Parathyroid adenoma (tissue), 2 donors: ENCODE measurements around the gene TBCA.

Source experiments
- H2AFZ ChIP-seq: fragments of 300-600 bp; sonication (generic); one replicate; pipeline ENCODE4 v1.7.0; 2017; ENCODE audit warnings: antibody characterized with exemption, mild to moderate bottlenecking
- H3K27ac ChIP-seq: fragments of 300-600 bp; sonication (generic); one replicate; pipeline ENCODE4 v1.7.0; 2017
- H3K27me3 ChIP-seq: fragments of 300-600 bp; sonication (generic); one replicate; pipeline ENCODE4 v1.7.0; 2017; ENCODE audit warnings: low read length; ENCODE audit not compliant: control insufficient read depth, insufficient read depth
- H3K36me3 ChIP-seq: fragments of 300-600 bp; sonication (generic); one replicate; pipeline ENCODE4 v1.7.0; 2017; ENCODE audit warnings: low read length; ENCODE audit not compliant: control insufficient read depth, insufficient read depth
- H3K4me1 ChIP-seq: fragments of 300-600 bp; sonication (generic); one replicate; pipeline ENCODE4 v1.7.0; 2017; ENCODE audit warnings: control low read depth
- H3K4me2 ChIP-seq: fragments of 300-600 bp; sonication (generic); one replicate; pipeline ENCODE4 v1.7.0; 2017; ENCODE audit warnings: low read length
- H3K4me3 ChIP-seq: fragments of 300-600 bp; sonication (generic); one replicate; pipeline ENCODE4 v1.7.0; 2017; ENCODE audit warnings: low read depth, low read length
- H3K79me2 ChIP-seq: fragments of 300-600 bp; sonication (generic); one replicate; pipeline ENCODE4 v1.7.0; 2017; ENCODE audit warnings: control low read depth
- H3K9ac ChIP-seq: fragments of 300-600 bp; sonication (generic); one replicate; pipeline ENCODE4 v1.7.0; 2017; ENCODE audit warnings: mild to moderate bottlenecking
- H3K9me3 ChIP-seq: fragments of 300-600 bp; sonication (generic); one replicate; pipeline ENCODE4 v1.7.0; 2017; ENCODE audit warnings: low read length; ENCODE audit not compliant: control insufficient read depth
- TF ChIP-seq, protein P1 (sequence below): fragments of 300-600 bp; sonication (generic); IDR thresholded peaks from one replicate; pipeline ENCODE4 v1.7.0; 2017; ENCODE audit warnings: antibody characterized with exemption, mild to moderate bottlenecking
- donor health status: primary hyperparathyroidism.

The TBCA gene

DNA sequence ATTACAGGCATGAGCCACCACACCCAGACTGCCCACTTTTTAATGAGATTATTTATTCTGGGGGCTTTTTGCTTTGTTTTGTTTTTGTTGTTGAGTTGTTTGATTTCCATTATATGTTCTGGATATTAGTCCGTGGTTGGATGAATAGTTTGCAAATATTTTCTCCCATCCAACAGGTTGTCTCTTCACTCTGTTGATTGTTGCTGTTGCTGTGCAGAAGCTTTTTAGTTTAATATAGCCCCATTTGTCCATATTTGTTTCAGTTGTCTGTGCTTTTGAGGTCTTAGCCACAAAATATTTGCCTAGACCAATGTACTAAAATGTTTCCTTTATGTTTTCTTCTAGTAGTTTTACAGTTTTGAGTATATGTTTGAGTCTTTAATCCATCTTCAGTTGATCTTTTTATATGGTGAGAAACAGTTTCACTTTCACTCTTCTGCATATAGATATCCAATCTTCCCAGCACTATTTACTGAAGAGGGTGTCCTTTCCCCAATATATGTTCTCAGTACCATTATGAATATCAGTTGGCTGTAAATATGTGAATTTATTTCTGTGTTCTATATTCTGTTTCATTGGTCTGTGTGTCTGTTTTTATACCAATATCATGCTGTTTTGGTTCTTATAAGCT, 30.2 kb upstream of the TBCA start:
- H3K4me3 ChIP-seq: no peak overlapping the region
- H3K9me3 ChIP-seq: no peaks in the 10 kb centered on the region
- no peaks in the 10 kb centered on the region for H3K79me2 ChIP-seq
- no peaks in the 10 kb centered on the region for H3K27me3 ChIP-seq
- H2AFZ ChIP-seq: no peak overlapping the region
- H3K36me3 ChIP-seq: no peaks in the 10 kb centered on the region
- H3K4me2 ChIP-seq: no peak overlapping the region
- no peak overlapping the region for H3K27ac ChIP-seq
- TF ChIP-seq, protein P1, sequence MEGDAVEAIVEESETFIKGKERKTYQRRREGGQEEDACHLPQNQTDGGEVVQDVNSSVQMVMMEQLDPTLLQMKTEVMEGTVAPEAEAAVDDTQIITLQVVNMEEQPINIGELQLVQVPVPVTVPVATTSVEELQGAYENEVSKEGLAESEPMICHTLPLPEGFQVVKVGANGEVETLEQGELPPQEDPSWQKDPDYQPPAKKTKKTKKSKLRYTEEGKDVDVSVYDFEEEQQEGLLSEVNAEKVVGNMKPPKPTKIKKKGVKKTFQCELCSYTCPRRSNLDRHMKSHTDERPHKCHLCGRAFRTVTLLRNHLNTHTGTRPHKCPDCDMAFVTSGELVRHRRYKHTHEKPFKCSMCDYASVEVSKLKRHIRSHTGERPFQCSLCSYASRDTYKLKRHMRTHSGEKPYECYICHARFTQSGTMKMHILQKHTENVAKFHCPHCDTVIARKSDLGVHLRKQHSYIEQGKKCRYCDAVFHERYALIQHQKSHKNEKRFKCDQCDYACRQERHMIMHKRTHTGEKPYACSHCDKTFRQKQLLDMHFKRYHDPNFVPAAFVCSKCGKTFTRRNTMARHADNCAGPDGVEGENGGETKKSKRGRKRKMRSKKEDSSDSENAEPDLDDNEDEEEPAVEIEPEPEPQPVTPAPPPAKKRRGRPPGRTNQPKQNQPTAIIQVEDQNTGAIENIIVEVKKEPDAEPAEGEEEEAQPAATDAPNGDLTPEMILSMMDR: no peak
- H3K9ac ChIP-seq: no peak overlapping the region
- no peaks in the 10 kb centered on the region for H3K4me1 ChIP-seq

DNA sequence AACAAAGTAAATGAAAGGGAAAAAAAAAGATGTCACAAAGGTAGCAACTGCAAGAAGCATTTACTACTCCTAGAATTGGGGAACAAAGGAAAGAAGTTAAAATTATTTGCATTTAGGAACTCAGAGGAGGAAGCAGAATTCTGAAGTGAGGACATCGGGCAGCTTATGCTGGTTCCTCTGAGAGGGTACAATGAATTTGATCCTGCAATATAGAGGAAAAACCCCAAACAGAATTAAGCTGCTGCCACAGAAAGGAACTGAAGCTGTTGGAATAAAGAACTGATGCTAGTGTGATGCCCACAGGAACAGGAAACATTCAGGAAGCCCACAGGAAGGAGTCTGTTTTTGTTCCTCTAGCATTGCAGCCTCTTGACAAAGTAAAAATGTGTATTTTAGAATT, 22.3 kb upstream of the TBCA start:
- no peaks in the 10 kb centered on the region for H3K9me3 ChIP-seq
- TF ChIP-seq, protein P1: no peak
- no peak overlapping the region for H2AFZ ChIP-seq
- no peaks in the 10 kb centered on the region for H3K36me3 ChIP-seq
- H3K9ac ChIP-seq: no peak overlapping the region
- no peaks in the 10 kb centered on the region for H3K79me2 ChIP-seq
- H3K4me1 ChIP-seq: no peaks in the 10 kb centered on the region
- no peak overlapping the region for H3K27ac ChIP-seq
- H3K27me3 ChIP-seq: no peaks in the 10 kb centered on the region
- no peak overlapping the region for H3K4me2 ChIP-seq
- H3K4me3 ChIP-seq: no peak overlapping the region

DNA sequence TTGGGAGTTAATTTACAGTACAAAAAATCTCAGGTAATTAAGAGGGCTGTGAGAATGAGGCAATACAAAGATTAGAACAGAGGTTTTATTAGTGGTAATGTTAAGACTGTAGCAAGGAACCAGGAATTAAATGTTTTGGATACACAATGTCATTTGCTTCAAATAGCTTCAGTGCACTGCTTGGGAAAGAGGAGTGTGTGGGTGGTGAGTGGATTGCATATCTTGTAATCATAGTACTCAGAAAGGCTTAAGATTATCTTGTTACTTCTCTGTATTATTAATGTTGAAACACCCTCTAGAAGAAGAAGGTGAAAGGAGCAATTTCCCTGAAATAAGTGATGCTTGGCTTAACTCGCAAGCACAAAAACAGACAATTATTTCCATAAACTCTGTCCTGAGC, 21.0 kb upstream of the TBCA start:
- H3K27me3 ChIP-seq: no peaks in the 10 kb centered on the region
- no peaks in the 10 kb centered on the region for H3K36me3 ChIP-seq
- no peaks in the 10 kb centered on the region for H3K79me2 ChIP-seq
- H3K27ac ChIP-seq: no peak overlapping the region
- H3K9ac ChIP-seq: no peak overlapping the region
- no peak overlapping the region for H3K4me2 ChIP-seq
- TF ChIP-seq, protein P1: no peak
- H3K4me3 ChIP-seq: no peak overlapping the region
- H2AFZ ChIP-seq: no peak overlapping the region
- no peaks in the 10 kb centered on the region for H3K4me1 ChIP-seq
- H3K9me3 ChIP-seq: no peaks in the 10 kb centered on the region

DNA sequence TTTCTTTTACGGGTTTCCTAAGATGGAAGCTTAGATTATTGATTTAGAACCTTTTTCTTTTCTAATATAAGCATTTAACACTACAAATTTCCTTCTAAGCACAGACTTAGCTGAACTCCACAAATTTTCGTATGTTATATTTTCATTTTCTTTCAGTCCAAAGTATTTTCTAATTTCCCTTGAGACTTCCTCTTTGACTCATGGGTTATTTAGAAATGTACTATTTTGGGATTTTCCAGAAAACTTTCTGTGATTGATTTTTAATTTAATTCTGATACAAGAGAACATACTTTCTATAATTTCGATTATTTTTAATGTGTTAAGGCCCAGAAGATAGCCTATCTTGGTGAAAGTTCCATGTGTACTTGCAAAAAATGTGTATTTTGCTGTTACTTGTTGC, 19.7 kb upstream of the TBCA start:
- Histone ChIP-seq H3K27me3 (no peaks in the 10 kb centered on the region), H3K9me3 (no peaks in the 10 kb centered on the region), H3K79me2 (no peaks in the 10 kb centered on the region), H3K4me3 (no peak overlapping the region), H3K9ac (no peak overlapping the region), H3K4me2 (no peak overlapping the region), H3K4me1 (no peaks in the 10 kb centered on the region), H3K36me3 (no peaks in the 10 kb centered on the region), H2AFZ (no peak overlapping the region), H3K27ac (no peak overlapping the region)
- TF ChIP-seq, protein P1: no peak

DNA sequence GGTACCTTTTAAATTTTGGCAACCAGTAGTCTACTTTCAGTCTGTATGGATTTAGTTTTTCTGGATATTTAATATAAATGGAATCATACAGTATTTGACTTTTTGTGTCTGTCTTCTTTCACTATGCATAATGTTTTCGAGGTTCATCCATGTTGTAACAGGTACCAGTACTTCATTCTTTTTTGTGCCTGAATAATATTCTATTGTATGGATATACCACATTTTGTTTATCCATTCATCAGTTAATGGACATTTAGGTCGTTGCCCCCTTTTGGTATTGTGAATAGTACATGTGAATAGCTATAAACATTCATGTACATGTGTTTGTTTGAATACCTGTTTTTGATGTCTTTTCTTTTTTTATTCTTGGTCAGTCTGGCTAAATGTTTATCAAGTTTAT, 19.1 kb upstream of the TBCA start:
- no peak overlapping the region for H2AFZ ChIP-seq
- TF ChIP-seq, protein P1: no peak
- H3K27ac ChIP-seq: no peak overlapping the region
- H3K4me2 ChIP-seq: no peak overlapping the region
- no peak overlapping the region for H3K9ac ChIP-seq
- no peaks in the 10 kb centered on the region for H3K79me2 ChIP-seq
- no peak overlapping the region for H3K4me3 ChIP-seq
- no peaks in the 10 kb centered on the region for H3K9me3 ChIP-seq
- no peaks in the 10 kb centered on the region for H3K36me3 ChIP-seq
- H3K27me3 ChIP-seq: no peaks in the 10 kb centered on the region
- H3K4me1 ChIP-seq: no peaks in the 10 kb centered on the region
